GM21360 (cell line): Measurements from ENCODE around the gene FTSJ1.
"Not testable (repeated sequence)": the region's sequence is repeated elsewhere in the genome, so short reads cannot be mapped to it uniquely, and the experiment has no call there.

Source experiments
- ATAC-seq: cut with Tn5 transposase; IDR thresholded peaks from one replicate; pipeline ENCODE4 v1.9.1; 2021; ENCODE audit warnings: mild to moderate bottlenecking, moderate library complexity; ENCODE audit not compliant: unreplicated experiment

FTSJ1 gene

DNA sequence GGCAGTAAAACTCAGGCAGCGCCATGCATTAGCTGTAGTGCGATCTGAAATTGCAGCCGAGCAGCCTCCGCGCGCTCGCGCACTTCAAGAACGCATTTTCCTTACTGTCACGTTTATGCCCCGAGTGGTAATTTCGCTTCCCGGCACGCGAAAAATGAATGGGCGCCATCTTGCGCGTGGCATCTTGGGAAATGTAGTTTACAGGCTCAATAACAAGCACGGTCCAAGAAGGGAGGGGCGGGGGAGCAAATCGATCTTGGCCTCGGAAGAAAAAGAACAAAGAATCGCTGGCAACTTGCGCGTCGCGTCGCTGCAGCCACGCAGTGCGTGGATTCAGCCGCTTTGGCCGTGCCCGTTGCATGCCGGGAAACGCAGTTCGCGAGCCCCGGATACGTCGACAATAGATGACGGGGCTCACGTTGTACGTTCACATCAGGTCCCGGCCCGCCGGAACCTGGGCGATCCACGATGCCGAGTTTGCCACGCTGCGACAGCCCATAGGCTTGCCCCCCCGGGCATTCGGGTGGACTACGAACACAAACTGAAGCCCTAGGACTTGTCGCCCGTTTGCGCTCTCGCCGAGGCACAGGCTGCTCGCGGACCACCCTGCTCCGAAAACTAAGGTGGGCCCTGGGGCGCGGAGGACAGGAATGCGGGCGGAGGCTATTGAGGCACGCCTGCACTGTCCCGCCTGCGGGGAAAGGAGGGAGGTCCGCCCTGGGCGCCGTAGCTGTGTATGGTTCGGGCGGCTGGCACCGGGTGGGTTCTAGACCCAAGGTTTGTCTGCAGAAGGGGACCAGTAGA lies at the start of gene FTSJ1:
FTSJ1 (plus strand) TSS at position 426 of the 804 bp plus-strand sequence. CDS start 1,849 bp downstream, outside the sequence.
- ATAC-seq, result peak; percentile 73

GRCh38 chrX:48427027-48427716 lies 48.8 kb upstream of the FTSJ1 start:
- ATAC-seq, result not testable (repeated sequence)

DNA sequence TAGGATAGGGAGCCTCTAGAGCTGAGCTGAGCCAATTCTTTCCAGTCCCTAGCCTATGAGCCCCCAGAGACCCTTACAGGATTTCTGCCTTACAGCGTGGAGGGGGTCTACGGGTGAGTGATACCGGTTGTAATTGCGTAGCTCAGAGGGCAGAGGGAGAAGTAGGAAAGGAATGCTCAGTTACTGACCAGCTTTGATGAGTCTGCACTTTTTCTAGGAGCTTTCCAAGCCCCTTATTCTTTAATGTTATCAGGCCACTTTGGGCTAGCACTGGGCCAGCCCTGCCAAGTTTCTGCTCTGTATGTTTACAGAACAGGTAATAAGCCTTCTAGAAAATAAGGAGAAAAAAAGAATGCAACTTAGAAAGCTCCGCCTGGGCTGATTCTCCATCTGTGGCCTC lies 46.4 kb upstream of the FTSJ1 start:
- not testable (repeated sequence) for ATAC-seq

DNA sequence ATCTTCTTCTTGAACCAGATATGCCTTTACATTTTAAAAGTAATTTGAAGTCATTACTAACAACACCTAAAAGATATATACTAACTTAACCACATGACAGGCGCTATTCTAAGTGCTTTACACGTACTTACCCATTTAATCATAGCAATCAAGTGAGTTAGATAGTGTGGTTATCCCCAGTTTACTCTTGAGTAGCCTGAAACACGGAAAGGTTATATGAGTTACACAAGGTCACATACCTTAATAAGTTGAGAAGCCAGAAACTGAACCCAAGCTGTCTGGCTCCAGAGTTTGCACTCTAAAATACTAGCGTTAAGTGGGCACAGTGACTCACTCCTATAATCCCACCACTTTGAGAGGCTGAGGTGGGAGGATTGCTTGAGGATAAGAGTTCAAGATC lies 45.8 kb upstream of the FTSJ1 start:
- not testable (repeated sequence) for ATAC-seq

- ATAC-seq, result not testable (repeated sequence)
Observed at GRCh38 chrX:48433713-48434112, 42.3 kb upstream of the FTSJ1 start.

DNA sequence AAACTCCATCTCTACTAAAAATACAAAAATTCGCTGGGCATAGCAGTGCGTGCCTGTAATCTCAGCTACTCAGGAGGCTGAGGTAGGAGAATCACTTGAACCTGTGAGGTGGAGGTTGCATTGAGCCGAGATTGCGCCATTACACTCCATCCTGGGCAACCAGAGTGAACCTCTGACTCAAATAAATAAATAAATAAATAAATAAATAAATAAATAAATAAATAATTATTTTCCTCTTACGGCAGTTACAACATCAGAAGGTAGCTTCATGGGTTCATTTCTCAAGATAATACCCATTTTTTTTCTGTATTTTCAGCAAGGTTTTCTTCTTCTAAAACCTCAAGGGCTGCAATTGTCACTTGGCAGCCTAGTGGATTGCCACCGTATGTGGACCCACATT lies 28.8 kb upstream of the FTSJ1 start:
- not testable (repeated sequence) for ATAC-seq

- no peak for ATAC-seq
Observed at GRCh38 chrX:48450076-48450475, 25.9 kb upstream of the FTSJ1 start.

DNA sequence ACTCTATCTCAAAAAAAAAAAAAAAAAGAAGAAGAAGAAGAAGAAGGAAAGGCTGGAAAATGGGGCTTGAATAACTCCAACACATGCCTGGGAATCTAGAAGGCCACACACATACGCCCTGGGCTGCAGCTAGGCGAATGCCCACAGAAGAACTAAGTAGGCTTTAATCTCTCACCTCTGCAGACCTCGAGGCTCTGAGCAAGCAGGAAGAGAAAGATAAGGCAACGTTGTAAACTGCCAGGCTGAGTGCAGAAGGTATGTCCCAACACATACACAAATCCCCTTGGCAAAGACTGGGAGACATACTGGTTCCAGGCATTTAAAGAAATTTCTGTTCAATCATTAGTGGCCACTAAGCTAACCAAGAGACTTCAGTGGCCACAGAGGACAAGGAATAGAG lies 24.3 kb upstream of the FTSJ1 start:
- no peak for ATAC-seq

DNA sequence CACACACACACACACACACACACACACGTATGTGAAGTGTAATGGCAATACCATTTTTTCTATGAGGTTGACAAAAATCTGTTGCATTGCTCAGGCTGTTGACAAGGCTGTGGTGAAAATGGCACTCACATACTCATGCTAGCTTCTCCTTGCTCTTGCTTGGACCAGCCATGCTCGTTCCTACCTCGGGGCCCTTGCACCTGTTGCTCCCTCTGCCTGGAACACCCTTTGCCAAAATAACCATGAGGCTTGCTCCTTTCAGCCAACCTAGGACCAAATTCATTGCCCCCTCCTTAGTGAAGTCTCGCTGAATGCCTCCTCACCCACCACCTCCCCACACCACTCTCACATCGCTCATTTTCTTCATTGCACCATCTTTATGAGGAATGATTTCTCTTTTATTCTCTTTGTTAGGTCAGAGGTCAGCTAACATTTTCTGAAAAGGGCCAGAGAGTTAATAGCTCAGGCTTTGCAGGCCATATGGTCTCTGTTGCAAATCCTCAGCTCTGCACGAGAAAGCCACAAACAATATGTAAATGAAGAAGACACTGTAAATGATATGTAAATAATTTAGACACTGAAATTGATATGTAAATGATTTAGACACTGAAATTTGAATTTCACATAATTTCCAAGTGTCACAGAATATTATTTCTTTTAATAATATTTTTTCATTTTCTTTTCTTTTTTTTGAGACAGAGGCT lies 19.2 kb upstream of the FTSJ1 start:
- ATAC-seq, result no peak

DNA sequence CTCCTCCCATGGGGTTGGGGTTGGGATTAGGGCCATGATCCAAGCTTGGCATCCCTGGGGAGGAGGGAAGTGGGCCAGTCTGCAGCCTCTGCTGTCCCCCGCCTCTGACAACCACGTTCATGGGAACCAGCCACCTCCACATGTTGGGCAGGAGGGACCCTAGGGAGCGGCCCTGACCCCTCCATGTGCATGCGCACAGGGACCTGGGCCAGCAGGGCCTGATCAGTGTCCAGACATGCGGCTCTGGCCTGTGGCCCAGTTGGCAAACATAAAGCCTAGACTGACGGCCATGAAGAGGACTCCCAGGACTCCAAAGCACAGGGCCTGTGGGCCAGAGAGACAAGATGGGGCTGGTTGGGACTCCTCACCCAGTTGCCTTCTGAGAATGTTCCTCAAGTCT lies 17.3 kb upstream of the FTSJ1 start:
- ATAC-seq, result no peak

DNA sequence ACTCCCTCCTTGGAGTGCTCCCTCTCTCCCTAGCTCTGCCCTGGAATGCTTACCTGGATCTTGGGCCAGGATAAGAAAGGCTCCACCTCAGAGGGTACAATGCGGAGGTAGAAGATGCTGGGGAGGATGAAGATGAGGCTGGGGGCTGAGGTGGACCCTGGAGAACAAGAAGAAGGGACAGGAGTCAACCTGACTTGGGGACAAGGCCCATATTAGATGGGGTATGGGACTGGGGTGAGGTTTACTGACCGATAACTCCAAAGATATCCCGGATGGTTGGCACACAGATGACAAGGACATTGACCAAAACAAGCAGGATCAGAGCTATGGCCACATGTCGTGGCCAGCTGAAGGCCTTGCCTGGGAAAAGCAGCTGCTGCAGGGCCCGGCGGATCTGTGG lies 16.5 kb upstream of the FTSJ1 start:
- ATAC-seq, result no peak

DNA sequence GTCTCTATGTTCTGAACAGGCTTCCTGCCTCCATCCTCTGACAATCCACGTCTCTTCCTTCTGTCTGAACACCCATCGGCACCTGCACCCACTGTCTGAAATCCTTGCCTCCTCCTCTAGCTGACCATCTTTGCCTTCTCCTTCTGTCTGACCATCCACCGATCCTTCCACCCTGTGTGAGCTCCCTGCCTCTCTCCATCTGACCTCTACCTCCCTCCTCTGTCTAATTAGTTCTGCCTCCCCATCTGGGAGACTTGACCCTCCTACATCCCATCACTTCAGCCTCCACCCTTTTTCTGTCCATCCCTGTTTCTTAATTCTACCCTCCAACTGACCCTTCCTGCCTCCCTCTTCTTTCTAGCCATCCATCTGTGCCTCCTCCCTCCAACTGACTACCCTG lies 16.0 kb upstream of the FTSJ1 start:
- ATAC-seq, result no peak

GRCh38 chrX:48460606-48461005 lies 15.4 kb upstream of the FTSJ1 start:
- no peak for ATAC-seq

DNA sequence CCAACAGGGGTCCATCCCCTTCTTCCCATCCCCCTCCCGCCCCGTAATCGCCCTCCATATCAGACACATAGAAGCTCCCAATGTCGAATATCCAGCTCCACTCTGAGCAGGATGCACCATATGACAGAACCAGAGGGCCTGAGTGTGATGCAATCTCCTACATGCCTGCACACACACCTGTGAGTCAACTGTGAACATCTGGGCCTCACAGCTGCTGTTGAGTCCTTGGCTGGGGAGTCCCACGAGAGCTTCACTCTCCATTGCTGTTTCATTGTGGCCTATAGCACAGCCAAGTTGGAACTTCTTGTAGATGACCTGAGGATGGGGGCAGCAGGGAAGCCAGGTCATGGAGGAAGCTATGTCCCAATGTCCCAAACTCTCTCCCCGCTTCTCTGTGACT lies 14.2 kb upstream of the FTSJ1 start:
- no peak for ATAC-seq

DNA sequence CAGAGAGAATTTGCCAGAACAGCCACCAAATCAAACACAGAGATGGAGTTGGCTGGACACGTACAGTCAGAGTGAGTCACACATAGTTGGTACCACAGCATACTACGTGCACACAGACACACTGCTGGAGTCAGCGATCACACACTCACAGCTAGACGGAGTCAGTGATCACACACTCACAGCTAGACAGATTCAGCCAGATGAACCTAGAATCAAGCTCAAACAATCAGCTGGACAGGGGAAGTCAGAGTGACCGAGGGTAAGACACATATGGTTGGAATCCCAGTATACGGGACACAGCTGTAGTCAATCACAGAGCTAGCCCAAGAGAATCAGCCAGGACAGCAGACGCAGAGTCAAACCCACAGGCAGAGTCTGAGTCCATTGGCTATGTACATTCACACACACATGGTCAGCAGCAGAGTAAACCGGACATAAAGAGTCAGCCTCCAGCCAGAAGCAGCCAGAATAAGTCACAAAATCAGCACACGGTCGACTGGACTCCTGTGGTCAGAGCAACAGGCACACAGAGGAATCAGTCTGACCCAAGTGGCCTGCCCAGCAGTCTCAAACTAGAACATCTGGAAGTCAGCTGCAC lies 10.6 kb upstream of the FTSJ1 start:
- ATAC-seq, result no peak

DNA sequence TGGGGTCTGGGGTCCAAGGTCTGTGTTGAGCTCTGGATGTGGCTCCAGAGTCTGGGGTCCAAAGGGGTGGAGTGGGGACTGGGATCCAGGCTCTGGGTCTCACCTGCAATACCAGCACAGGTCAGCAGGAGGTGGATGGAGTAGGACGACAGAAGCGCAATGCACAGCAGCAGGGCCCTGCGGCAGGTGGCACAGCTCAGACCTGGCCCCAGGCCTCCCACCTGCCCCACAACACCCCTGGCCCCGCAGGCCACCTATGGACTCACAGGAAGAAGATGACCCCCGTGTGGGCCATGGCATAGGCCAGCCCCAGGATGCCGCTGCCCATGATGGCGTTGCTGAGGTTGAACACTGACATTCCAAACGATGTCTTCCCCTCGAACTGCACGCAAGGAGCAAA lies 9.3 kb upstream of the FTSJ1 start:
- ATAC-seq, result no peak

- ATAC-seq, result no peak
Observed at GRCh38 chrX:48467281-48467761, 8.7 kb upstream of the FTSJ1 start.

DNA sequence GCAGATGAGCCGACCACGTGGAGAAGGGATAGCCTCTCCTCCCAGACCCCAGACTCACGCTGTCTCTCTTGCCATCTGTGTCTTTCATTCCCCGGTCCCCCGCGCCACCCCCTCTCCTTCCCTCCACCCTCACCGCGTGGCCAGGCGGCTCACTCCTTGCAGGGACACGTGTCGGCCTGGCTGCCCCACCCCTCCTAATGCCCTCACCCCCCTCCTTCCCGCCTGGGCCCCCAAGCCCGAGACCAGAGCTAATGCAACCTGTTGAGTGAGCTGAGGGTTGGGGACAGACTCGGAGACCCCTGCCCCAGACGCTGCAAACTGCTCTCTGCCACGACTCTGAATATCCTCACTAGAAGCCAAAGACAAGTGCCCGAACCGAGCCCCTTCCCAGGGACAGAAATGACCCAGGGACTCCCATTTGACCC lies 7.7 kb upstream of the FTSJ1 start:
- no peak for ATAC-seq

DNA sequence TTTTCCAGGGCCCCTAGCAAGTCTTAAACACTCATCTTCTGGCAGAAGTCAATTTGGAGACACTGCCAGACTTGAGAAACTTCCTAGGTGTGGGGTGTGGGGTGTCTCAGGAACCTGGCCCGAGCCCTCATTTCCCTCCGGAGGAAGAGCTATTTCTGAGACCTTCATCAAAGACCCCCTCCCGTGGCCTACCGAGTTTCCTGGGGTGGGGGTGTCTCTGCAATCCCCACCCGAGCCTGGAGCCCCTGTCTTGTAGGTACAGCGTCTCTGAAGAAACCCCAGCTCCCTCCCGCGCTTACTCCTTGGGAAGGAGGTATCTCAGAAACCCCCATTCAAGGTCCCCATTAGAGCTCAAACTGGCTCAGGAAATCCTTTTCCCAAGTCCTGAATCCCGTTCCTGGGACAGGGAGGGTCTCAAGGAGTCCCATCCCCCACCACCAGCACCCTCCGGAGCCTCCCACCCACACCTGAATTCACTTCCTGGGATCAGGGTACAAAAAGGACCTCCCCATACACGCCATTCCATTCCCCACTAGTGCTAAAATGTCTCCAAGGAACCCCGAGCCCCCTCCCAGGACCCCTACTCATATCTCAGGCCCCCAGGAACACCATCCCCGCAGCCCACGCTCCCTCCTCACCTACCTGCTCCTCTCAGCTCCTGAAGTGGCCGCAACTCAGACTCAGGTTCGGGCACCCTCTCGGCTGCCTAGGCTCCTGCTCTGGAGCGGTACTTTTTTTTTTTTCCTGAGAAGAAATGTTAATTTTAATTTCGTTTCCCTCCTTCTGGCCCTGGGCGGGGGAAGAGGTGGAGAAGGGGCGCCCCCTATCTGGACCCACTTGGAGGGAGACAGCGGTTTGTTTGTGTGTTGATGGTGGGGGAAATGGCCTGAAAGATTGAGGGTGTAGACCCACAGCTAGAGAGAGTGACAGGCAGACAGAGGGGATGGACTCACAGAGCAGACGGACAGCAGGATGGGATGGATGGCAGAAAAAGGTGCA lies 7.0 kb upstream of the FTSJ1 start:
- no peak for ATAC-seq
